ENCODE measurements around the gene GEMIN7.

Gene GEMIN7

GRCh38 chr19:45130236-45130635 lies 51.2 kb downstream of the GEMIN7 start:
- no peak for DNase-seq (ENCODE audit: low read depth)

- DNase-seq (ENCODE audit: low read depth) = no peak
Measured at GRCh38 chr19:45130888-45131615, 52.0 kb downstream of the GEMIN7 start.

- no peak for DNase-seq (ENCODE audit: low read depth)
Measured at GRCh38 chr19:45133661-45134060, 54.6 kb downstream of the GEMIN7 start.

GRCh38 chr19:45135176-45135885 lies 56.3 kb downstream of the GEMIN7 start:
- DNase-seq (ENCODE audit: low read depth) = no peak

- DNase-seq (ENCODE audit: low read depth) = no peak
Measured at GRCh38 chr19:45136507-45137178, 57.6 kb downstream of the GEMIN7 start.

GRCh38 chr19:45137179-45137761 lies 58.2 kb downstream of the GEMIN7 start:
- no peak for DNase-seq (ENCODE audit: low read depth)

- no peak for DNase-seq (ENCODE audit: low read depth)
Measured at GRCh38 chr19:45138303-45138751, 59.3 kb downstream of the GEMIN7 start.

- no peak for DNase-seq (ENCODE audit: low read depth)
Measured at GRCh38 chr19:45139286-45140143, 60.5 kb downstream of the GEMIN7 start.

GRCh38 chr19:45140144-45140503 lies 61.1 kb downstream of the GEMIN7 start:
- DNase-seq (ENCODE audit: low read depth) = no peak

- DNase-seq (ENCODE audit: low read depth) = no peak
Measured at GRCh38 chr19:45140533-45140932, 61.5 kb downstream of the GEMIN7 start.

All from activated T-helper 9 cell treated with anti-CD3 and anti-CD28 coated beads, Interleukin-2, amount 50 U/mL, for 16 hours (primary cell).